Eye (tissue), 1 donor: ENCODE measurements around the gene P2RX7.

Source experiments
- DNase-seq: peaks from one replicate; pipeline ENCODE4 v3.0.0-alpha.2; 2015

Gene P2RX7

DNA sequence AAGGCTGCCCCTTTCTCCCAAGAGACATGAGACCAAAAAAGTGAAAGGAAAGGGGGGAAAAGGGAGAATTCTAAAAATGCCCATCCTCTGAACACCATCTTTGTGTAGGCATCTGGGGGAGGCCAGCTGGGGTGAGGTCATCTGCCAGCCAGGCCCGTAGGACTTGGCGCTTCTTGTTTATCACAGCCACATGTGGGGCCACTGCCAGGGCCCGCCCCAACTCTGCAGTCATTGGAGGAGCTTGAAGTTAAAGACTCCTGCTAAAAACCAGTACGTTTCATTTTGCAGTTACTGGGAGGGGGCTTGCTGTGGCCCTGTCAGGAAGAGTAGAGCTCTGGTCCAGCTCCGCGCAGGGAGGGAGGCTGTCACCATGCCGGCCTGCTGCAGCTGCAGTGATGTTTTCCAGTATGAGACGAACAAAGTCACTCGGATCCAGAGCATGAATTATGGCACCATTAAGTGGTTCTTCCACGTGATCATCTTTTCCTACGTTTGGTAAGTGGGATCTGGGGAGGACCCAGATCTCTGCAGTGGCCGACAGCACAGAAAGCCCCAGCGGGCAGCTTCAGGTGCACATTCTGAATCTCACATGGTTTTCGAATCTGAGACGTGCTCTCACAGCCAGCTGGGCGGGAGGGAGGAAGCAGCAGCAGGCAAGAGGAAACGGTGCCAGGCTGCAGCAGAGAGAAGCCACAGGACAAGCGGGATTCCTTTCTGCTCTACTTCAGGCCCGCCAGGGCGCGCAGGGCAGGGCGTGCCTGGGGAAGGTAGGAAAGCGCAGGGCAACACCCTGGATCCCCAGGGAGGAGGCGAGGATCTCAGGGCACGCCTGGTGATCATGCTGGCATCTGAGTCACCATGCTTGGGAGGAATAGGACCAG is at the start of gene P2RX7:
TSS of gene P2RX7 (plus strand) at position 276 of the 881 bp plus-strand sequence. CDS start at position 371, 95 bp downstream.
- peak; percentile 67 for DNase-seq

DNA sequence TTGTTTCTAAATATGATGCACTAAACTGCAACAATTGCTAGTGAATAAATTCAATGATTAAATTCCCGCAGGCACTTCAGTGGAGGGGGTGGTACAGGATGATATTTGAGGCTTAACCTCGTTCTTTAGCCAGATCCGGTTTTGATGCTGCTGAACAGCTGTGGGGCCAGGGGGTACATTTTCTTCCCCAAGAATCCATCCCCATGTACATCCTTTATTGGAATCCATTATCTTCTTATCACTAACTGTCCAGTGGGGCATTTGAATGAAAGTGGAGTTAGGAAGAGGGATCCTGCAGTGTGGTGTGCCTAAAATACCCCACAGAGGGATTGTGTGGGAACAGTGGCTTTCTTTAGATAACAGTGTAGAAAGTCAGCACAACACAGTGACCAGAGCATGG is 48.4 kb upstream of the P2RX7 start:
- no peak for DNase-seq

DNA sequence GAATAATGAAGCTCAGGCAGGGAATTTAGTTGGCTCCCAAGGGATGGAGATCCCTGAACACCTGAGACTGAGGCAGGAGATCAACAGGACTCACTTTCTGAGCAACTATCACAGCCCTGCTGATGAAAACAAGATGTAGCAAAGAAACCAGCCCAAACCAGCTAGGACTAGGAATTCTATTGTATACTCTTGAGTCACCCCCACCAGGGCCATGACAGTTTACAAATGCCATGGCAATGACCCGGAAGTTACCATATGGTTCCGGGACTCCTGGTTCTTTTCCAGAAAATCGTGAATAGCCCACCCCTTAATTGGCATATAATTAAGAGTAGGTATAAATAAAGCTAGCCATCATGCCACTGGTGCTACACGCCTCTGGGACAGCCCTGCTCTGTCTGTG is 47.6 kb upstream of the P2RX7 start:
- no peak for DNase-seq

DNA sequence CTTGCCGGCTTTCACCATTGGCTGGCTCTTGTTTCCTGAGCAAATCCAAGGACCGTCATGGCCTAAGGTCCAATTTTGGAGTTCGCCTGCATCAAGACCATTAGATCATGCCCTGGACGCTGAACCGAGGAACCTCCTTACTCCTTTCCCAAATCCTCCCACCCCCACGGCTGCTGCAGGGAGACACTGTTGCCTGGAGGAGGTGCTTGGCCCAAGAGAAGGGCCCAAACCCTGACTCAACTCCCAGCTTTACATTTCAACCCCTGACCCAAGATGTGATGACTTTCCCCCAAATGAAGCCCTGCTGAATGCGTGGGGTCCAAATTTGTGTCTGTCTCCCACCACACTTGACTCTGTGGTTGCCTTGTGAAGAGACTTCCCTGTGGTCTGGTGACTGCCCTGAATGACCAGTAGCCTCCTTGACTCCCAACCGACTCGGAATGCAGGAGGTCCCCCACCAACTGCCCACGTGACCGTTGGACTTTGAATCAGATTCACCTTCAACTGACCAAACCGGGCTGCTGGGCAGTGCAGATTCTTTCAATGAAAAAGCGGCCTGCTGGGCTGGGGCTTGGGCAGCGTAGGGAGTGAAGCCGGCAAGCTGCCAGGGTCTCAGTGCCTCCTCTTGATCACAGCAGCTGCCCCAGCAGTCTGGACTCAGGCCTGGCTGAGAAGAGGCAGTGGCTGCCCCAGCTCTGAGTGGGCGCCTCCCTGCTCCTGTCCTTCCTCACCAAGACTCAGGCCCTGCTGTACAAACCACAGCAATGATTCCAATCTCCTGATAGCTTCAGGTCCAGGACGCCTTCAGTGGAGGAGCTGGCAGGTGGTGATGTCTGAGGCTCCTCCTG is 46.9 kb upstream of the P2RX7 start:
- DNase-seq, result no peak

DNA sequence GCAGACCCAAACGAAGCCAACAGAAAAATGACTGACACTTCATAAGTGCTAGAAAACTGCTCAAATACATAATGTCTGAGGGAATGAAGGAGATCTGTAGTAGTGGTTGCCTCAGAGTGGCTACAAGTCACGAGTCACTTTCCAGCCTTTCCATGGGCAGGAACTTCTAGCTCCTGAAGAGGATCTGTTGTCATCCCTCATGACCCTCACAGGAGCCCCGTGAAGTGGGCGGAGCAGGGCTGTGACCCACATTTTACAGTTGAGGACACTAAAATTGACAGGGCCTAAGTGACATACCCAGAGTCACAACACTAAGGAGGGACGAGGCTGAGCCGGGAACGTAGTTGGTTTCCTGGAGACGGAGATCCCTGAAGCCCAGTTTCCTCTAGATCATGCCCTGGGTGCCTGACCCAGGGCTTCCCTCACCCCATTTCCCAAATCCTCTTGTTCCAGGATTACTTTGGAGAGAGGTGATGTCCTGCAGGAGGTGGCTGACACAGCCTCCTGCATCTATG is 45.8 kb upstream of the P2RX7 start:
- peak; percentile 20 for DNase-seq

DNA sequence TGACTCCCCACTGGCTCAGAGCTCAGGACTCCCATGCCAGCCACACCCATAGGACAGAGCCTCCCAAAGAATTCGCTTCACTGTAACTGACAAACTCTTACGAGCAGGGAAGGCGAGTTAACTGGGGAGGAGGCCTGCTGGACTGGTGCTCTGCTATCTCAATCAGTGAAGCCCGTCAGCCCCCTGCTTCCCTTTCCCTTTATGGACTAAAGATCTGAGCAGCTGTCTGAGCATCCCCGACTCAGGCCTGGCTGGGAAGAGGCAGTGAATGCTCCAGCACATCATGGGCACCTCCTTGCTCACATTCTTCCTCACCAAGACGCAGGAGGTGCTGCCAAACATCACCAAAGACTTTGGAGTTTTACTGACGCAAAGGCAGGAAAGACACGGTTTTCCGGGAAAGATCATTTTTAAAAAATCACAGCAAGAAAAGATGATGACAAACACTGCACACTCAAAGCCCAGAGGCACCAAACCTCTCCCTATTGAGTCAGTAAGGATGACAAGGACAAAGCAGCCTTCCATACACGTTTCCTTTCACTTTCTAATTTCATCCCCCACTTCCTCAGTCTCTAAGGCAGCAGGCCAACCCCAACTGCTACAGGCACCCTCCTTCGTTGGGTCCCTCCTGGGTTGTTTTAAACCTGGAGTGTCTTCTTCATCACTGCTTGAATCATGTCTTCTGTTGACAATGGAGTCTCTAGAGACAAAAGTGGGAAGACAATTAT is 45.0 kb upstream of the P2RX7 start:
- no peak for DNase-seq

DNA sequence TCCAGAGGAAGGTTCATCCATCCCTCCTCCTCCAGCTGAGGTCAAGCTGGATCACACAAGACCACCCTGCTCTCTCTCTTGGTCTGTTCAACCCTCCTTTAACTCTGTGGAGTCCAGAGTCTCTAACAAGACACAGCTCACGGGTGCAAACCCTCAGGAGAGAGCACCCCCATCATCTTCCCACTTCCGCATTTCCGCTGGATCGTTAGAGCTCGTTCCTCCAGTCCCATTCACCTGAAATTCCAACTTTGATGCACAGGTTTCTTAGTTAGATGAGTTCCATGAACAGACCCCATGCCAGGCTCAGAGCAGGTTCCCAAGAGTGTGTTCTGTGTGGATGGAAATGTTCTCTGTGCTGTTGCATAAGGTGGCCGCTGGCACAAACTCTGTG is 44.5 kb upstream of the P2RX7 start:
- DNase-seq, result no peak

DNA sequence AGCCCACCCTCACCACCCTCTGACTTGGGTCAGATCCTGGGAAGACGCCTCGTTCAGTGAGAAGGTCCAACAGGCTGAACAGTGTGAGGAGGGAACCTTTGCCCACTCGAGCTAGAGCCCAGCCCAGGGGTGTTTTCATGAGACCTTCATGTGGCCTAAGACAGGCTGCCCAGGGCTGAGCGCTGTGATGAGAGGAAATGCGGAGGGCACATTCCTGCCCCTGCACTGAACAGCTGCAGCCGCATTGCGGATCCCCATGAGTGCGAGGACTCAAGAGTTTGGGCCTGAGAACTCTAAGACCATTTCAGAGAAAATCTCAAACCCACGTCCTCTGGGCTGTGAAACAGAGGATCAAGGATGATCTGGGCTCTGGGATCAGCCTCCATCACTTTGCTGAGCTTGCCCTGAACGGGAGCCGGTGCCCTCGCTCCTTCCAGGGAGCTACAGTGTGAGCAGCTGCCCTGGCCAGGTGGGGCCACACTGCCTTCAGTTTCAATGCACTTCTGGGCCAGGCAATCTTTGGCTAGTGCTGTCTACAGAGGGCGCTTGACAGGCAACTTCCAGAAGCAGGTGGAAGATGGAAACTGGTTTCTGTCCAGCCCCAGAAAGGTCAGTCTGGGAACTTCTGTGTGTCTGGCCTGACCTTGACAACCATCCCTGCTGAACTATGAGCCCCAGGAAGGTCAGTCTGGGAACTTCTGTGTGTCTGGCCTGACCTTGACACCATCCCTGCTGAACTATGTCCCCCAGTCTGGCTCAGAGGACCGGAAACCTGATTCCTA is 43.5 kb upstream of the P2RX7 start:
- no peak for DNase-seq

DNA sequence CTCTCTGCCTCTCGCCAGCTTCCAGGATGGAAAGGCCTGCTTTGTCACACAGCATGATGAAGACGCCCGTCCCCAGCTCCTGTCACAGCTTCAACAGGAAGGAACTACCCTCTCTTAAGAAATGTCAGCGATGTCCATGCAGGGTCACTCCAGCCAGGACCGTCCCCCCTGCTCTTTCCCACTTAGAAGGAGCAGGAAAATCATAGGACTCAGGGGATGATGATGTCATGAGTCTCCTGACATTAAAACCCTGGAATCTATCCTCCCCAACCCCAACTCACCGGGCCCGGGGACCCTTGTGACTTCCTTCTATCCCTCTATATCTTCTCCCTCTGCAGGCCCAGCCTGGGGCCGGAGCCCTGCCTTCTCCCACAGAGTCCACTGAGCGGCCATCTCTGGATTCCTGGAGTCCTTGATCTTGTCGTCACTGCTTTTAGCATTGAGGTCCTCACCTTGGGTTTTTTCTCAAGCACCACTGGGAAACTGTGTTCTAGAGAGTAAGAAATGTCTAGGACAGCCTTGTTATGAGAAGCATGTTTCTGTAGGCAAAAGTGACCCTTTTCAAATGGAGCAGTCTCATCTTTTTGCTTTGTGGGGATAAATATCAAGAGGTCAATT is 42.8 kb upstream of the P2RX7 start:
- no peak for DNase-seq

DNA sequence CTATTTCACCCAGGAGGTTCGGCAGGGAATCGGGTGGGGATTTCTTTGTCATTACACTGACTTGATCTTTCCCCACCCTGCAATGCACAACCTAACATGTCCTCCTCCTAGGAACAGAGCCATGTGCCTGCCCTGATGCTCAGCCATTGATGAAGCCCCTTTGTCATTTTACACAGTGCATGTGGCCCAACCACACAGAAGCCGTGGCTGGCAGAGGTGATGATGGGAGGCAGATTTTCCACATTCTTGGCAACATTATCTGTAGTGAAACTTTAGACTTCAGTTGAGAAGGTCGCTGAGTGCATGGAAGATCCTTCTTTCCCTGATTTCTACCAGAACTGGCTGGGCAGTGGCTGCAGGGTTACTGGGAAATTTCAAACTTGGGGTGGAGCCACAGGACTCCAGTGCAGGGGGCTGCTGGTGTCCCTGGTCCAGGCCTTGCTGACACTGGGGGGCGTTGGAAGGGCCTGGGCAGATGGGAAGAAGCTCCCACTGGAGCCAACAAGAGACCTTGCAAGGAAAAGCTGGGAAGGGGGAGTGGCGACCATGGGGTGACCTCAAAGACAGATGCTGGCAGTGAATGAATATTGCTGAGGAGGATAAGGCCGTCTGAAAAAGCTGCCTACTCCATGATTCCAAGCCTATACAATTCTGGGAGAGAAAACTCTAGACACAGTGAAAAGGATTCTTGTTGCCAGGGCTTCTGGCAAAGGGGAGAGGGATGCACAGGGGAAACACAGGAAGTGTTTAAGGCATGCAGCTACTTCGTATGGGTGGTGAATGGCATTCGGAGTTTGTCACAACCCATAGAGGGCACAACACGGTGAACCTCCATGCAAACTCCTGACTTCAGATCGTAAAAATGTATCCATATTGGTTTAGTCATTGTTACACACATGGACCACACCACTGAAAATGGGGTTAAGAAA is 41.8 kb upstream of the P2RX7 start:
- DNase-seq, result no peak

DNA sequence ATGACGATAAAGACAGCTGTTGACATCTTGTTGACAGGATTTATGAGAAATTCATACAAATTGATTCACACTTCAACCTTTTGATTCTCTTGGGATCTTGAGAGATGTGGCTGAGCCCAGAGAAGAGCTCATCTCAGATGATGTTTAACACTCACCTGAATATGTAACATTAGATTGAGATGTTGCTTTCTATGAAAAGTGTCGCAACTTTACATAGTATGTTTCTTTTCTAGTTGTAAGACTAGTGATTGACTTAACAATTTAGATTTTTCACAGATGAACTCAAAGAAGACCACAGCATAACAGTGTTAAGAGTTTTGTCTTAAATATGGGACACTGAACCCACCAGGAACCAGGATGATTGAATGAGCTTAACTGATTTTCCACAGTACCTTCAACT is 40.6 kb upstream of the P2RX7 start:
- no peak for DNase-seq

DNA sequence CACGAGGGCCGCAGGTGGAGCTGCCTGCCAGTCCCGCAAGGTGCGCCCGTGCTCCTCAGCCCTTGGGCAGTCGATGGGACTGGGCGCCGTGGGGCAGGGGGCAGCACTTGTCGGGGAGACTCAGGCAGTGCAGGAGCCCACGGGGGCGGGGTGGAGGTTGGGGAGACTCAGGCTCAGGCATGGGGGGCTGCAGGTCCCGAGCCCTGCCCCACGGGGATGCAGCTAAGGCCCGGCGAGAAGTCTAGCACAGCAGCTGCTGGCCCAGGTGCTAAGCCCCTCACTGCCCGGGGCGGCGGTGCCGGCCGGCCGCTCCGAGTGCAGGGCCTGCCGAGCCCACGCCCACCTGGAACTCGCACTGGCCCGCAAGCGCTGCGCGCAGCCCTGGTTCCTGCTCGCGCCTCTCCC is 39.2 kb upstream of the P2RX7 start:
- no peak for DNase-seq

DNA sequence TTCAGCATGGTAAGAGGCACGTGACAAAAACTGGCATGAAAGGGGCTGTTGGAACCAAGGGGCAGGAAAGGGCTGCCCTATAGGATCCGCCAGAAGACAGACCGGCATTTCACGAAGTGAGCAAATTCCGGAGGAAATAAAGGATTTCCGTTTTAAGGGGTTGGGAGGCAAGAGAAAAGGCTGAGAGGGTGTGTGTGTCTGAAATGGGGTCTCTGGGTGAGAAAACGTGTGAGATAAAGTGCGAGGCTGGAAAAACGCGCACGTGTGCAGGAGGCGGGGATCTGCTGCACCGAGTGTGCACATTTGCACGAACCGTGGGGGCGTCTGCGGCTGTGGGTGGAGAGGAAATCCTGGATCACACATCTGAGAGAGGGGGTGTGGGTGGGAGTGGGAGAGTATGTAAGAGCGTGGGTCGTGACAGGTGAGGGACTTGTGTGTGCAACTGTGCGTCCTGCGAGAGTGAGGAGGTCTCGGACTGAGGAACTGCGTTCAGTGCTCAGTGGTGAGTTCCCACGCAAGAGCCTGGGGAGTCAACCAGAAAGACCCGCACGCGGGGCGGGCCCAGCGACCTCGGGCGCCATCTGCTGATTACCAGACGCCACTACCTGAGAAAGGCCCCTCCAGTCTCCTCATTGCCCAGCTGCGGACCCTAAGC is 37.0 kb upstream of the P2RX7 start:
- peak; percentile 88 for DNase-seq

DNA sequence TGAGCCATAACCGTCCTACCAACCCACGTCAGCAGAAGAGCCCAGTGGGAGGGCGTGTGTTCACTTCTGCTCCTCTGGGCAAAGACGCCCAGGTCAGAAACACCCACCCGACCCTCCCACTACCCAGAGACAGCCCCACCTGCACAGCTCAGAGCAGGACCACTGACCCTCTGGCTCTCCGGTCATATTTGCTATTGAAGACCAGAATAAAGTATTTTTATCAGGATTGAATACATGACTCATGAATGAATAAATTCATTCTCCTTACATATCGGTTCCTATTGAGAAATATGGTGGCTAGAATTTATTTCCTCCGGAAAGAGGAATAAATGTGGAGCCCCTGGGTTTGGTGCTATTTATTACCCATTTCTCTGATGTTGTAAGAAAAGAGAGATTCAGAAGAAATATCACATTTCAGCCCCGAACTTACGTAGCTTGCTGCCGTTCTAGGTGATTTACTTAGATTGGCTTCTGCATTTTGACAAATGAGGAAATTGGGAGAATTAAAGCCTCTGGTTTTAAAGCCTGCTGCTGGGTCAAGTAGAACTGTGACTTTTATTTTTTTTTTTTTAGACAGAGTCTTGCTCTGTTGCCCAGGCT is 36.4 kb upstream of the P2RX7 start:
- DNase-seq, result no peak

DNA sequence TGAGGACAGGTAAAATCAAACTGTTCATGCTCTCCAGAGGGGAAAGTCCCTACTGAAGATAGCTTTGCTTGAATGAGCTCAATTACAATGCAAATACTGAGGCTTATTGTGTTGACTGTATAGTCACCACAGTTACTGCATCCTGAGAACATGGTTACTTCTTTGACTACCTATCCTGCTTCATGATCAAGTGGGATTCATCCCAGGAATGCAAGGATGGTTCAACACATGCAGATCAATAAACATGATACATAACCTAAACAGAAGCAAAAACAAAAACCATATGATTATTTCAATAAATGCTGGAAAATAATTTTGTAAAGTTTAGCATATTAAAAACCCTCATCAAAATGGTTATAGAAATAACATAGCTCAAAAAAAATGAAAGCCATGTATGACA is 32.9 kb upstream of the P2RX7 start:
- DNase-seq, result no peak

DNA sequence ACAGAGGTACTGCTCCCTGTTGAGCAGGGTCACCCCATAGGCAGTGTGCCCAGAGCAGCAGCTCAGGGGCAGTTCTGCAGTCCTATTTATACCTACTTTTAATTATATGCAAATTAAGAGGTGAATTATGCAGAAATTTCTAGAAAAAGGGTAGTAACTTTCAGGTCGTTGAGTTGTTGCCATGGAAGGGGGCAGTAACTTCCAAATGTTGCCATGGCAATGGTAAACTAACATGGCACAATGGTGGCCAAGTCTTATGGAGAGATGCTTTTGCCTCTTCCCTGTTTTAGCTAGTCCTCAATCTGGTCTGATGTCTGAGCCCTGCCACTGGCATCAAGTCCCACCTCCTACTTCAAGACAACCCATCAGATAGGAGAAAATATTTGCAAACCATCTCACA is 30.4 kb upstream of the P2RX7 start:
- no peak for DNase-seq

DNA sequence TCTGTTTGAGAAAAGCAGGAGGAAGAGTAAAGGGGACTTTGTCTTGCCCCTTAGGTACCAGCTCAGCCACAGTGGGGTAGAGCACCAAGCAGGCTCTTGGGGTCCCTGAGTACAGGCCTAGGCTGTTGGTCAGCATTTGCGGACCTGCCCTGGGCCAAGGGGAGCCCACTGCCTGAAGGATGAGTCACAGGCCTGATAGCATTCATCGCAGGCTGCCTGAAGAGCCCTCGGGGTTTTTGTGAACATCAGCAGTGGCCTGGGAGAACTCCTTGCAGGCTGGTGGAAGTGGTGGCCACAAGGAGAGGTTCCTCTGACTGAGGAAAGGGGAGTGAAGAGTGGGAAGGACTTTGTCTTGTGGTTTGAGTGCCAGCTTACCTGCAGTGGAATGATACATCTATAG is 25.0 kb upstream of the P2RX7 start:
- no peak for DNase-seq

DNA sequence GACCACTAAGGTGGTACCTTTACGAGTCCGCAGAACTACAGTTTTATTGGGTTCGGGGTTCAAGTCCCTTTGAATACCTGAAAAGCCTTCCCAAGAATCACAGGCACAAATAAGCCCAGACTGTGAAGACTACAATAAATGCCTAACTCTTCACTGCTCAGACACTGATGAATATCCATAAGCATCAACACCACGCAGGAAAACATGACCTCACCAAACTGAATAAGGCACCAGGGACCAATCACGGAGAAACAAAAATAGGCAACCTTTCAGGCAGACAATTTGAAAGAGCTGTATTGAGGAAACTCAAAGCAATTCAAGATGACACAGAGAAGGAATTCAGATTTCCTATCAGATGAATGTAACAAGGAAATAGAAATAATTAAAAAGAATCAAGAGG is 24.2 kb upstream of the P2RX7 start:
- DNase-seq, result no peak

DNA sequence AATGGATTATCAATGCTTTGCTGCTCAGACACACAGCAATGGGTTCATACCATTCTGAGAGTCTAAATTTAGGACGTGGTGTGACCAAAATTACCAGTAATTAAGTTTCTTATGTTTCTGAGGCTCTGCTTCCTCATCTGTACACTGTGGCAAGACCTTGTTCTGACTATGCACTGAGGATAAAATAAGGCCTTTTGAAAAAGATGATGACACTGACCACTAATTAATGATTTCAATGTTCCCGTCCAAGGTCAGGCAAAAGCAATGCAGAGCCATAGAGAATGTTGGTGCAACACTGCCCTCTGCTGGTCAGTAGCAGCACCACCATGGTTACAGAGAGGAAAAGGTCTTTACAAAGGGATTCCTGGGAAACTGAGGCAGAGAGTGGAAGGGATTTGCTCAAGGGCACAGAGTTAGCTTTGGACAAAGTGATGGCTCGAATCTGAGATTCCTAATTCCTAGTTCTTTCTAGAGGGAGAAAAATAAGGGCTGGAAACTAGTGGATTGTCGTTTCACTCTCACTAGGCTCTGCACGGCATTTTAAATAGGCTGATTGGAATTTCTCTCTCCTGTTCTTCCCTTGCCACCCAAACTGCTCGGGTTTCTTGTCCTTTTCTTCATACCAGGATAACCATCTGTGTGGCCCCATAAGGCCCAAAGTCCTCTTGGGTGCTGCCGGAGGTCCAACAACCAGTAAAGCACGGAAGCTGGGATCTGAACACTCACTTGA is 22.3 kb upstream of the P2RX7 start:
- DNase-seq, result peak; percentile 87
